HepG2 (cell line): ENCODE measurements around the gene PLD2. TPM values are rescaled to one million over a fixed set of nuclear protein-coding genes. Genes with fewer than 3 reads are reported as not detected.

ENCODE experiments used
- ATAD3A ChIP-seq: sonication (generic); formaldehyde crosslinking; IDR thresholded peaks from 2 replicates; pipeline ENCODE4 v1.4.0; 2020; ENCODE audit warnings: missing genetic modification reagents
- FOSL1 ChIP-seq: sonication (generic); formaldehyde crosslinking; IDR thresholded peaks from 2 replicates; pipeline ENCODE4 v1.9.0; 2021; ENCODE audit warnings: missing genetic modification reagents, borderline replicate concordance
- FOXK2 ChIP-seq: fragments of 450-650 bp; IDR thresholded peaks from 2 replicates; pipeline ENCODE4 v1.6.1; 2016
- HNRNPUL1 ChIP-seq: fragments of 200-400 bp; formaldehyde crosslinking; IDR thresholded peaks from 2 replicates; pipeline ENCODE4 v1.6.1; 2017; ENCODE audit warnings: low read depth, mild to moderate bottlenecking, low read length, moderate library complexity
- JARID2 ChIP-seq: sonication (generic); formaldehyde crosslinking; IDR thresholded peaks from 2 replicates; pipeline ENCODE4 v1.8.1; 2023; ENCODE audit warnings: missing genetic modification reagents, inconsistent platforms; ENCODE audit not compliant: insufficient replicate concordance
- KAT8 ChIP-seq: IDR thresholded peaks from 2 replicates; pipeline ENCODE4 v1.6.1; 2016; ENCODE audit warnings: missing genetic modification reagents, missing compliant biosample characterization
- KDM4B ChIP-seq: sonication (generic); formaldehyde crosslinking; IDR thresholded peaks from 2 replicates; pipeline ENCODE4 v1.4.0; 2020; ENCODE audit warnings: missing genetic modification reagents
- MAFG ChIP-seq: sonication (generic); formaldehyde crosslinking; IDR thresholded peaks from 2 replicates; pipeline ENCODE4 v1.5.1; 2020; ENCODE audit warnings: mild to moderate bottlenecking, missing genetic modification reagents
- NFKB2 ChIP-seq: sonication (generic); formaldehyde crosslinking; IDR thresholded peaks from 2 replicates; pipeline ENCODE4 v1.4.0; 2020; ENCODE audit warnings: missing genetic modification reagents, borderline replicate concordance
- NFYB ChIP-seq: sonication (generic); formaldehyde crosslinking; IDR thresholded peaks from 2 replicates; pipeline ENCODE4 v1.4.0; 2020; ENCODE audit warnings: missing genetic modification reagents
- NRL ChIP-seq: sonication (generic); formaldehyde crosslinking; IDR thresholded peaks from 2 replicates; pipeline ENCODE4 v1.5.0; 2020; ENCODE audit warnings: missing genetic modification reagents, mild to moderate bottlenecking, moderate library complexity, borderline replicate concordance
- PHF8 ChIP-seq: sonication (generic); formaldehyde crosslinking; IDR thresholded peaks from 2 replicates; pipeline ENCODE4 v1.5.0; 2020; ENCODE audit warnings: missing genetic modification reagents
- POLR2AphosphoS5 ChIP-seq: IDR thresholded peaks from 2 replicates; pipeline ENCODE4 v1.6.1; 2012; ENCODE audit warnings: low read depth, low read length
- RARA ChIP-seq: IDR thresholded peaks from 2 replicates; pipeline ENCODE4 v1.6.1; 2016; ENCODE audit warnings: missing genetic modification reagents, missing compliant biosample characterization
- REXO4 ChIP-seq: sonication (generic); formaldehyde crosslinking; IDR thresholded peaks from 2 replicates; pipeline ENCODE4 v1.8.0; 2022; ENCODE audit warnings: missing genetic modification reagents, mild to moderate bottlenecking, borderline replicate concordance
- RFX3 ChIP-seq: IDR thresholded peaks from 2 replicates; pipeline ENCODE4 v1.6.1; 2016; ENCODE audit warnings: missing biosample characterization, missing genetic modification reagents
- SATB2 ChIP-seq: sonication (generic); formaldehyde crosslinking; IDR thresholded peaks from 2 replicates; pipeline ENCODE4 v1.5.0; 2020; ENCODE audit warnings: missing genetic modification reagents
- SRSF1 ChIP-seq: fragments of 200-400 bp; formaldehyde crosslinking; optimal IDR thresholded peaks from 2 replicates; pipeline ENCODE3; 2017; ENCODE audit warnings: mild to moderate bottlenecking, low read depth, low read length, moderate library complexity
- TOE1 ChIP-seq: sonication (generic); formaldehyde crosslinking; IDR thresholded peaks from 2 replicates; pipeline ENCODE4 v1.4.0; 2020; ENCODE audit warnings: mild to moderate bottlenecking, missing genetic modification reagents
- XBP1 ChIP-seq: sonication (generic); formaldehyde crosslinking; IDR thresholded peaks from 2 replicates; pipeline ENCODE4 v1.5.0; 2020; ENCODE audit warnings: missing genetic modification reagents
- YY1 ChIP-seq: IDR thresholded peaks from 2 replicates; pipeline ENCODE4 v1.6.1; 2011; ENCODE audit warnings: low read length, low read depth, moderate library complexity, mild to moderate bottlenecking; ENCODE audit not compliant: insufficient read depth, insufficient replicate concordance
- ZBTB20 ChIP-seq: sonication (generic); formaldehyde crosslinking; IDR thresholded peaks from 2 replicates; pipeline ENCODE4 v1.8.1; 2023; ENCODE audit warnings: missing genetic modification reagents, low read depth, mild to moderate bottlenecking, borderline replicate concordance
- ZNF235 ChIP-seq: sonication (generic); formaldehyde crosslinking; IDR thresholded peaks from 2 replicates; pipeline ENCODE4 v1.8.1; 2023; ENCODE audit warnings: mild to moderate bottlenecking, missing genetic modification reagents, borderline replicate concordance
- ZNF296 ChIP-seq: sonication (generic); formaldehyde crosslinking; conservative IDR thresholded peaks from 2 replicates; pipeline ENCODE4 v1.5.0; 2020; ENCODE audit warnings: mild to moderate bottlenecking, missing genetic modification reagents
- polyA plus RNA-seq, 8 experiments: library from polyadenylated mRNA; depleted of rRNA in 3 of 8; stranded (reverse) in 7 of 8; unstranded in 1 of 8; fragments of >200 nt; fragmentation: Illumina TruSeq in 4 of 8; extraction: Trizol in 4 of 8; gene quantifications; 2 replicates each; pipeline versions ENCODE4 v1.2.1 to v1.2.3, GENCODE V29; 2011 to 2016; ENCODE audit warnings: low read depth in 4 of 8, missing spikeins in 1 of 8, mixed read lengths in 1 of 8; ENCODE audit not compliant: insufficient read depth in 1 of 8
- total RNA-seq, 5 experiments: library from RNA; depleted of rRNA; stranded (reverse); fragments of >200 nt; fragmentation: Illumina TruSeq; extraction: Trizol; gene quantifications; 2 replicates each; pipeline ENCODE4 v1.2.3, GENCODE V29; 2016; ENCODE audit warnings: low read depth in 1 of 5
- TF ChIP-seq, protein P1 (sequence below): sonication (generic); formaldehyde crosslinking; IDR thresholded peaks from 2 replicates; pipeline ENCODE4 v1.4.0; 2020; ENCODE audit warnings: mild to moderate bottlenecking, missing genetic modification reagents
- TF ChIP-seq, protein P2 (sequence below): IDR thresholded peaks from 2 replicates; pipeline ENCODE4 v1.6.1; 2016; ENCODE audit warnings: missing genetic modification reagents, missing compliant biosample characterization
- TF ChIP-seq, protein P3 (sequence below): sonication (generic); formaldehyde crosslinking; IDR thresholded peaks from 2 replicates; pipeline ENCODE4 v1.5.0; 2020; ENCODE audit warnings: mild to moderate bottlenecking, missing genetic modification reagents, moderate library complexity
- TF ChIP-seq, protein P4 (sequence below): IDR thresholded peaks from 2 replicates; pipeline ENCODE4 v1.6.1; 2016; ENCODE audit warnings: mild to moderate bottlenecking, missing biosample characterization, missing genetic modification reagents

PLD2 gene
- total and polyA plus RNA-seq, 2 of the 13 experiments (the other 11 are each of a cell fraction or from before 2014, with no cell fraction given), result 13.4 to 29.7 TPM

- no peak for TF ChIP-seq JARID2 (CRISPR knock-in tag)
- no peak for TF ChIP-seq FOXK2
- TF ChIP-seq, protein P1, sequence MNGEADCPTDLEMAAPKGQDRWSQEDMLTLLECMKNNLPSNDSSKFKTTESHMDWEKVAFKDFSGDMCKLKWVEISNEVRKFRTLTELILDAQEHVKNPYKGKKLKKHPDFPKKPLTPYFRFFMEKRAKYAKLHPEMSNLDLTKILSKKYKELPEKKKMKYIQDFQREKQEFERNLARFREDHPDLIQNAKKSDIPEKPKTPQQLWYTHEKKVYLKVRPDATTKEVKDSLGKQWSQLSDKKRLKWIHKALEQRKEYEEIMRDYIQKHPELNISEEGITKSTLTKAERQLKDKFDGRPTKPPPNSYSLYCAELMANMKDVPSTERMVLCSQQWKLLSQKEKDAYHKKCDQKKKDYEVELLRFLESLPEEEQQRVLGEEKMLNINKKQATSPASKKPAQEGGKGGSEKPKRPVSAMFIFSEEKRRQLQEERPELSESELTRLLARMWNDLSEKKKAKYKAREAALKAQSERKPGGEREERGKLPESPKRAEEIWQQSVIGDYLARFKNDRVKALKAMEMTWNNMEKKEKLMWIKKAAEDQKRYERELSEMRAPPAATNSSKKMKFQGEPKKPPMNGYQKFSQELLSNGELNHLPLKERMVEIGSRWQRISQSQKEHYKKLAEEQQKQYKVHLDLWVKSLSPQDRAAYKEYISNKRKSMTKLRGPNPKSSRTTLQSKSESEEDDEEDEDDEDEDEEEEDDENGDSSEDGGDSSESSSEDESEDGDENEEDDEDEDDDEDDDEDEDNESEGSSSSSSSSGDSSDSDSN (CRISPR knock-in tag), result peak; percentile 57; the same call in 1 of the 2 replicates
- no peak for TF ChIP-seq NRL (CRISPR knock-in tag)
- TF ChIP-seq MAFG (CRISPR knock-in tag), result no peak
- TF ChIP-seq, protein P2, sequence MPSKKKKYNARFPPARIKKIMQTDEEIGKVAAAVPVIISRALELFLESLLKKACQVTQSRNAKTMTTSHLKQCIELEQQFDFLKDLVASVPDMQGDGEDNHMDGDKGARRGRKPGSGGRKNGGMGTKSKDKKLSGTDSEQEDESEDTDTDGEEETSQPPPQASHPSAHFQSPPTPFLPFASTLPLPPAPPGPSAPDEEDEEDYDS, result no peak; the same call in 1 of the 2 replicates
- TF ChIP-seq, protein P3, sequence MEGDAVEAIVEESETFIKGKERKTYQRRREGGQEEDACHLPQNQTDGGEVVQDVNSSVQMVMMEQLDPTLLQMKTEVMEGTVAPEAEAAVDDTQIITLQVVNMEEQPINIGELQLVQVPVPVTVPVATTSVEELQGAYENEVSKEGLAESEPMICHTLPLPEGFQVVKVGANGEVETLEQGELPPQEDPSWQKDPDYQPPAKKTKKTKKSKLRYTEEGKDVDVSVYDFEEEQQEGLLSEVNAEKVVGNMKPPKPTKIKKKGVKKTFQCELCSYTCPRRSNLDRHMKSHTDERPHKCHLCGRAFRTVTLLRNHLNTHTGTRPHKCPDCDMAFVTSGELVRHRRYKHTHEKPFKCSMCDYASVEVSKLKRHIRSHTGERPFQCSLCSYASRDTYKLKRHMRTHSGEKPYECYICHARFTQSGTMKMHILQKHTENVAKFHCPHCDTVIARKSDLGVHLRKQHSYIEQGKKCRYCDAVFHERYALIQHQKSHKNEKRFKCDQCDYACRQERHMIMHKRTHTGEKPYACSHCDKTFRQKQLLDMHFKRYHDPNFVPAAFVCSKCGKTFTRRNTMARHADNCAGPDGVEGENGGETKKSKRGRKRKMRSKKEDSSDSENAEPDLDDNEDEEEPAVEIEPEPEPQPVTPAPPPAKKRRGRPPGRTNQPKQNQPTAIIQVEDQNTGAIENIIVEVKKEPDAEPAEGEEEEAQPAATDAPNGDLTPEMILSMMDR, result no peak; the same call in 1 of the 2 replicates
- TF ChIP-seq REXO4, result no peak
- TF ChIP-seq RARA (CRISPR knock-in tag), result no peak
- peak; percentile 54 for TF ChIP-seq YY1
- no peak for TF ChIP-seq KAT8
- TF ChIP-seq ATAD3A (CRISPR knock-in tag), result no peak
- no peak for TF ChIP-seq ZNF296 (CRISPR knock-in tag)
- TF ChIP-seq RFX3 (CRISPR knock-in tag), result no peak
- TF ChIP-seq HNRNPUL1, result no peak
- peak; percentile 45; the same call in 1 of the 2 replicates for TF ChIP-seq NFKB2 (CRISPR knock-in tag)
- no peak for TF ChIP-seq ZNF235
- no peak for TF ChIP-seq SRSF1
- peak; percentile 48 for TF ChIP-seq POLR2AphosphoS5
- no peak for TF ChIP-seq ZBTB20 (CRISPR knock-in tag)
- no peak for TF ChIP-seq SATB2 (CRISPR knock-in tag)
- TF ChIP-seq NFYB (CRISPR knock-in tag), result no peak
- no peak for TF ChIP-seq TOE1 (CRISPR knock-in tag)
- TF ChIP-seq FOSL1, result no peak
- TF ChIP-seq XBP1 (CRISPR knock-in tag), result no peak
- TF ChIP-seq, protein P4, sequence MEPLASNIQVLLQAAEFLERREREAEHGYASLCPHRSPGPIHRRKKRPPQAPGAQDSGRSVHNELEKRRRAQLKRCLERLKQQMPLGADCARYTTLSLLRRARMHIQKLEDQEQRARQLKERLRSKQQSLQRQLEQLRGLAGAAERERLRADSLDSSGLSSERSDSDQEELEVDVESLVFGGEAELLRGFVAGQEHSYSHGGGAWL (CRISPR knock-in tag), result peak; percentile 54; the same call in 1 of the 2 replicates
- TF ChIP-seq KDM4B (CRISPR knock-in tag), result no peak
- TF ChIP-seq PHF8, result peak; percentile 72
Measured at GRCh38 chr17:4806777-4807604, at the start of gene PLD2 (continued).
